NCI-H510A (cell line): ENCODE data around the gene NR1H2.
"Not testable (repeated sequence)": the region's sequence is repeated elsewhere in the genome, so short reads cannot be mapped to it uniquely, and the experiment has no call there.

Source experiments
- DNase-seq: peaks from one replicate; lab custom pipeline; 2025; lab: John Stamatoyannopoulos, UW

Gene NR1H2

DNA sequence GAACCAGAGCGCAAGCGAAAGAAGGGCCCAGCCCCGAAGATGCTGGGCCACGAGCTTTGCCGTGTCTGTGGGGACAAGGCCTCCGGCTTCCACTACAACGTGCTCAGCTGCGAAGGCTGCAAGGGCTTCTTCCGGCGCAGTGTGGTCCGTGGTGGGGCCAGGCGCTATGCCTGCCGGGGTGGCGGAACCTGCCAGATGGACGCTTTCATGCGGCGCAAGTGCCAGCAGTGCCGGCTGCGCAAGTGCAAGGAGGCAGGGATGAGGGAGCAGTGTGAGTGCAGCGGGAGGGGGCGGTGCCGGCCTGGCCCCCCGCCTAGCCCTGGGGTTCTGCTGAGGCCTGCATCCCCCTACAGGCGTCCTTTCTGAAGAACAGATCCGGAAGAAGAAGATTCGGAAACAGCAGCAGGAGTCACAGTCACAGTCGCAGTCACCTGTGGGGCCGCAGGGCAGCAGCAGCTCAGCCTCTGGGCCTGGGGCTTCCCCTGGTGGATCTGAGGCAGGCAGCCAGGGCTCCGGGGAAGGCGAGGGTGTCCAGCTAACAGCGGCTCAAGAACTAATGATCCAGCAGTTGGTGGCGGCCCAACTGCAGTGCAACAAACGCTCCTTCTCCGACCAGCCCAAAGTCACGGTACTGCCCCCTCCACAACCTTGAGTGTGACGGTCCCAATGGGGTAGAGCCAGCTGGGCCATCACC lies 2.1 kb downstream of the NR1H2 start:
- DNase-seq = no peak

DNA sequence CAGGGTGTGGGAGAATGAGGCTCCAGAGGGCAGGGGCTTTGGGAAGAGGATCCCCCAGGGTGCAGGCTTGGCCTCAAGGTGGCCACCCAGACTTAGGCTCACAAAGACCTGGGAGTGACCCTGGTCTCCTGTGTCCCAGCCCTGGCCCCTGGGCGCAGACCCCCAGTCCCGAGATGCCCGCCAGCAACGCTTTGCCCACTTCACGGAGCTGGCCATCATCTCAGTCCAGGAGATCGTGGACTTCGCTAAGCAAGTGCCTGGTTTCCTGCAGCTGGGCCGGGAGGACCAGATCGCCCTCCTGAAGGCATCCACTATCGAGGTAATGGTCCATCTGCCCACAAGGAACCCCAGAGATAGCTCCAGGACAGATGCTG lies 2.6 kb downstream of the NR1H2 start:
- no peak for DNase-seq

DNA sequence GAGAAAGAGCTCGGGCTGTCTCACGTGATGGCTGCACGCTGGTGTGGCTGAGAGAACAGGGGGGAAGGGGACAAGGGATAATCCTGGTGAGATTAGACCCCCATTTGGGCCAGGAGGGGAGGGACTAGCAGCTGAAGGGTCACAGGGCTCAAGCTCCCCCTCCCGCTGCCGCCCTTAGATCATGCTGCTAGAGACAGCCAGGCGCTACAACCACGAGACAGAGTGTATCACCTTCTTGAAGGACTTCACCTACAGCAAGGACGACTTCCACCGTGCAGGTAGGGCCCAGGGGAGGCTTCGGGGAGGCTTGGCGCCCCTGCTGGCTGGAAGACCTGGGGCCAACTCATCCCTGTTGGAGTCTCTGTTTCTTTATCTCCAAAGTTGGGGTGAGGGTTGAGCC lies 3.3 kb downstream of the NR1H2 start:
- no peak for DNase-seq

DNA sequence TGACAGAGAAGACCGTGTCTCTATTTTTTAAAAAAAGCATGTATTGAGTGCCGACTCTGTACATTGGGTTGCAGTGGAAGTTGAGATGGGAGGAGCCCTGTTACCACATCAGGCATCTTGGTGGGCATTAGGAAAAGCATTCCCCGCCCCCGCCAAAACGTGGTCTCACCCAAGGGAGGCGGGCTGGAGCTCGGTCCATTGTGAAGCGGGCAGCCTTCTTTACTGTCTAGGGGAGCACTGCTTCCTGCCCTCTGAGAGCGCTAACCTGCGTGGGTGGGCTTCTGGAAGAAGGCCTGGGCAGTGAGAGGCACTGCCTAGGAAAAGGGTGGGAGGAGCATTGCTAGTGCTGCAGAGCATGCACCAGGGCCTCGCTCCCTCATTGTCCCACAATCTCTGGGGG lies 3.9 kb downstream of the NR1H2 start:
- no peak for DNase-seq

DNA sequence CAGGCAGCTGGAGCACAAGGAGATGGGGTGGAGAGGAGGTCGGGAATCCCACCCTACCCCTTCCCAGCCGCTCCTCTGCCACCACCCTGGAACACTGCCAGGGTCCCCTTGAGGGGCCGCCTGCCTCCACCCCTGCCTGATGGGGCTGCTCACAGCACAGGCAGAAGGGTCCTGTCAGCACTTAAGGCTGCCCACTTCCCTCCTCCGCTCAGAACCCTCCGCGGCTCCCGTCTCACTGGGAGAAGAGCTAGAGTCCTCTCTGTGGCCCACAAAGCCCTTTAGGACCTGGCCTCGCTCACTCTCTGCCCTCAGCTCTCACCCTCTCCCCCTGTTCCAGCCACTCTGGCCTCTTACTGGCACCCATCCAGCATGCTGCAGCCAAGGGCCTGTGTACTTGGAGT lies 4.5 kb downstream of the NR1H2 start:
- no peak for DNase-seq

DNA sequence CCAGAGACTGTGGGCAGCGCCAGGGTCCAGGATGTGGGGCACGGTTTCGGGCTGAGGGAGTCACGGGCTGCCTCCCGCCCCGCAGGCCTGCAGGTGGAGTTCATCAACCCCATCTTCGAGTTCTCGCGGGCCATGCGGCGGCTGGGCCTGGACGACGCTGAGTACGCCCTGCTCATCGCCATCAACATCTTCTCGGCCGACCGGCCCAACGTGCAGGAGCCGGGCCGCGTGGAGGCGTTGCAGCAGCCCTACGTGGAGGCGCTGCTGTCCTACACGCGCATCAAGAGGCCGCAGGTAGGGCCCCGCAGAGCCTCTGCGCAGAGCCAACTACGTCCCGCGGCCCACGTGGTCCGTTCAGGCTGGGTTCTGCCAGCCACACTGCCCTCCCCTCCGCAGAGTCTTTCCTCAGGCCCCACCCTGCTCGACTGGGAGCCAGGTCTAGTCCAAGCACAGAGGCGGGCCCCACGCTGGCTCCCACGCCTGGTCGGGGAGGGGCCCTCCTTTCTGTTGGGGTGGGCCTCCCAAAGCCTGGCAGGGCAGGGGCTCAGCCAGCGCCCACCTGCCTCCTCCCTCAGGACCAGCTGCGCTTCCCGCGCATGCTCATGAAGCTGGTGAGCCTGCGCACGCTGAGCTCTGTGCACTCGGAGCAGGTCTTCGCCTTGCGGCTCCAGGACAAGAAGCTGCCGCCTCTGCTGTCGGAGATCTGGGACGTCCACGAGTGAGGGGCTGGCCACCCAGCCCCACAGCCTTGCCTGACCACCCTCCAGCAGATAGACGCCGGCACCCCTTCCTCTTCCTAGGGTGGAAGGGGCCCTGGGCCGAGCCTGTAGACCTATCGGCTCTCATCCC lies 5.8 kb downstream of the NR1H2 start:
- DNase-seq = no peak

DNA sequence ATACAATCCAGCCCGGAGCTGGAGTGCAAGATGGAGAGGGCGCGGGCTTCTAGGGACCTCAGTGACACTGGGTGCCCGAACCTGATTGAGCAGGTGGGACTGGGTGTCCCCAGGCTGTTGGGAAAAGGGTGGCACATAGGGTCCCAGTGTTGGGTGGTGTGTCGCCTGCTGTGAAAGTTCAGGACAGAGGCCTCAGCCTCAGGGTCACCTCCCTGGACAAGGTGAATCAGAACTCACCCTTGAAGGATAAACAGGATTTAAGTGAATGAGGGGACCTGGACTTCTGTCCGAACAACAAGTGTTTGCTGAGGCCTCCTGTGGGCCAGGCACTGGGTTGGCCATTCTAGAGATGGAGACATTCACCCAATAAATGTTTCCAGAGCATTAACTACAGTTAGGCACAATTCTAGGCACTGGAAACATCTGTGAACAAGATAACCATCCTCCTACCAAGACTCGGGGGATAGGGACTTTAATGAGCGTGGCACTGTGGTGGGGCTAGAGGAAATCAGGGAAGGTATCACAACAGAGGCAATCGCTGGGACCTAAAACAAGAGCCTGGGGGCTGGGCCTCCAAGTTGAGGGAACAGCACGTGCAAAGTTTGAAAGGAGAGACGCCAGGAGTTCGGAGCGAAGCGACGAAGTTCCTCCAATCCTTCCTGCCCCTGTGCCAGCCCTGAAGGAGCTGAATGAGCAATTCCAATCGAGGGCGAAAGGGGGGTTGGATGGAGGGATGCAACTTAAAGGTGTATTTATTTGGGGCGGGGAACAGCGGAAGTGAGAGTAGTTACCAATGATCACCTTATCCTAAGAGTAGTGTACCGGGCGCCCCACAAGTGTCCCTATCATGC lies 7.0 kb downstream of the NR1H2 start:
- DNase-seq = no peak

DNA sequence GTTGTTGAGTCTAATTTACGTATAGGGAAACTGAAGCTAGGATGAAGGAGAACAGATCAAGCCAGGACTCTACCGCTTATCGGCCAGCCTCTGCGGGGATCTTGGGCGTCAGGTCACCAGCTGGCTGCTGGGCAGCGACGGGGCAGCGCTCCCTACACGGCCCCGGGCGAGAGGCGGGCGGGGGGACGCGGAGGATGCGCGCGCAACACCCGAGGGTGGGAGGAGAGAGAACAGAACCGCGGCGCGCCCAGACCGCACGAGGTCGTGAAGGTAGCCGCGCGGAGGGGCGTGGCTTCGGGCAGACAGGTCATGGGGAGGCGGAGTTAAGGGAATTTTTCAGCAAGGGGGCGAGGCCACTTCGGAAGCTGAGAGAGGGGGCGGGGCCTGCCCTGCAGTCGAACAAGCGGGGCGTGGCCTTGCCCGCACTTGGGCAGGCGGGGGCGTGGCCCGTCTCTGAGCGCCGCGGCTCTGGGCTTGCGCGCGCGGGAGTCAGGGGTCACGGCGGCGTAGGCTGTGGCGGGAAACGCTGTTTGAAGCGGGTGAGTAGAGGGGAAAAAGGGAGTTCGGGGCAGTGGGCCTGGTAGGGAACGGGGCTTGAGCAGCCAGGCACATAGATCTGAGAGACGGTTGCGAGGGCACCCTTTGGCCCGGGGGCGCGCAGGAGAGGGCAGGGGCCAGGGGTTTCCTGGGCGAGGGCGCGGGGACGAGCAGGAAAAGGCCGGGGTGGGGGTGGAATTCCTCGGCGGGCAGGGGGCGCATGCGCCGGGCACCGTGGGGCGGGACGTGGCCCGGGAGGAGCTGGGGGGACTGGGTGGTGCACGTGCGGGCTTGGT lies 7.8 kb downstream of the NR1H2 start, which contains the start of gene POLD1:
Gene POLD1, plus strand, starts transcription at position 496 of the 833 bp plus-strand sequence. CDS start 14,505 bp downstream, outside the sequence.
- DNase-seq = peak; percentile 97

DNA sequence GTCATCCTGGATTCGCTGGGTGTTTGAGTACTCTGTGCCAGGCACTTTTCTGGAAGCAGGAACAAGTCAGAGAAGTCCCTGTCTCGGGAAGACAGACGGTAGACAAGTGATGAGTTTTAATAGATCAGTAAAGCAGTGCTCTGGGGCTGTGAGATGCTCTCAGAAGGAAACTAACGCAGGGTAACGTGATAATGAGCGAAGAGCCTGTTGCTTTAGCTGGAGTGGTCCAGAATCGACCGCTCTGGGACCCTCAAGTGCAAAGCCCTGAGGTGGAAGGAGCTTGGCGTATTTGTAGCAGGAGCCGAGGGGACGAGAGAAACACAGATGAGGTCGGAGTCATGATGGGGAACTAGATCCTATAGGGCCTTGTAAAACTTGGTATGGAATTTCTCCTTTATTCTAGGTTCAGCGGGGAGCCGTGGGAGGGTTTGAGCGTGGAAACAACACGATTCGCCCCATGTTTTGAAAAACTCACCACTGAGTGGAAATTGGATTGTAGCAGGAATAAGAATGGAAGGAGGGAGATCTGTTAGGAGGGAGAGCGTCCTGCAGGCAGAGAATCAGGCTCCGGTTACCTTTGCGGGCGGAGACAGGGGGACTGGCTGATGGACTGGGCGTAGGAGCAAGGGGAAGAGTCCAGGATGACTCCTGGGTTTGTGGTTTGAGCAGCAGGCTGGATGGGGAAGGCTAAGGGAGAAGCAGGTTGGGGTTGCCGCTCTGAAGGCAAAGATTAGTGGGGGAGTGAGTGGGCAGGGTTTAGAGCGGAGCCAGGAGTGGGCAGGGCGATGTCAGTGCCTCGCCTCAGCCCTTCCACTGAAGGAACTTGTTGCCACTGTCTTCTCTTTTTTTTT lies 8.7 kb downstream of the NR1H2 start:
- DNase-seq = no peak

DNA sequence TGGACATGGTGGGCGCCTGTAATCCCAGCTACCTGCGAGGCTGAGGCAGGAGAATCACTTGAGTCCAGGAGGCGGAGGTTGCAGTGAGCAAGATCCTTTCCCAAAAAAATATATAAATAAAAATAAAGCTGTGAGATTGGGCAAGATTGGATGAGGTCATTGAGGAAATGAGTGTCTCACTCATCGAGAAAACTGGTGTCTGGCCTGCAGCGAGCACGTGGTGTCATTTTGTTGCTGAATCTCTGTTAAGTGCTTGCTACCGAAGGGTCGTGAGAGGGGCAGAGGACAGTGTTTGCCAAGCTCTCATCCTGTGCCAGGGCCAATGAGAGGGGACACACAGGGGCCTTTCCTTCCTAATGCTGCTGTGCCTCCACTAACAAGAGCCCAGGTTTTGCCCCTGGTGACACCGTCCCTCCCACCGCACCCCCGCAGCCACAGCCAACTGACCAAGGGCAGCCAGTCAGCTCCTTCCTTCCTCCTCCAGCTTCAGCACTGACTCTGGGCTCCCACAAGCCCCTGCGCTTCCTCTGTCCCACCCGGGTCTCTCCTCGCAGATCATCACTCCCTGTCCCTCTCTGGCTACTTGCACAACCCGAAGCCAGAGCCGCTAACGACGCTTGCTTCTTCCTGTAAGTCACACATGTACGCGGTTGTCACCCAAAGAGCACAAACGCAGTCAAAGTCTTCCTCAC lies 11.1 kb downstream of the NR1H2 start:
- no peak for DNase-seq

DNA sequence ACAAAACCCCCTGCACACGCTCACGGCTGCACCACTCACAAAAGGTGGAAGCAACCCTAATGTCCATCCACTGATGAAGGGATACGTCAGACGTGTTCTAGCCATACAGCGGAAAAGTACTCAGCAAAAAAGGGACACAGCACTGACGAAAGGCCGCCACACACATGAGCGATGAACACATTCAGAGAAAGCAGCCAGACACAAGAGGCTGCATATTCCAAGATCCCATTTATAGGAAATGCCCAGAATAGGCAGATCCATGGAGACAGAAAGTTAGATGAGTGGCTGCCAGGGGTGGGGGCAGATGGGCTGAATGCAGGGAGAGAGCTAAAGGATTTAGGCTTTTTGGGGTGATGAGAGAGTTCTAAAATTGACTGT lies 11.6 kb downstream of the NR1H2 start:
- no peak for DNase-seq

DNA sequence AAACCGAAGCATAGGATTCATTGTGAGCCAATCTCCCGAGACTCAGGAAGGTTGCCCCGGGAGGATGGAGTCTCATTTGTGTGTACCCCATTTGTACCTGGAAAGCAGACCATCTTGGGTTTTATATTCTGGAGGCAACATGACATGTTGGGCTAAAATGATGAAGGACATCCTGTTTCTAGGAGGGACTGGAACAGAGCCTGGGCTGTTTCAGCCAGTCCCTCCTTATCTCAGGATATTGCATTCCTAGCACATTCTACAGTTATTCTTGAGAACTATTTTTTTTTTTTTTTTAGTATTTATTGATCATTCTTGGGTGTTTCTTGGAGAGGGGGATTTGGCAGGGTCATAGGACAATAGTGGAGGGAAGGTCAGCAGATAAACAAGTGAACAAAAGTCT lies 14.0 kb downstream of the NR1H2 start:
- DNase-seq = not testable (repeated sequence)

DNA sequence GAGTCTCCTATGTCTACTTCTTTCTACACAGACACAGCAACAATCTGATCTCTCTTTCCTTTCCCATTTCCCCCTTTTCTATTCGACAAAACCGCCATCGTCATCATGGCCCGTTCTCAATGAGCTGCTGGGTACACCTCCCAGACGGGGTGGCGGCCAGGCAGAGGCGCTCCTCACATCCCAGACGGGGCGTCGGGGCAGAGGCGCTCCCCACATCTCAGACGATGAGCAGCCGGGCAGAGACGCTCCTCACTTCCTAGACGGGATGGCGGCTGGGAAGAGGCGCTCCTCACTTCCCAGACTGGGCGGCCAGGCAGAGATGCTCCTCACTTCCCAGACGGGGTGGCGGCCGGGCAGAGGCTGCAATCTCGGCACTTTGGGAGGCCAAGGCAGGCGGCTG lies 14.7 kb downstream of the NR1H2 start:
- DNase-seq = not testable (repeated sequence)

DNA sequence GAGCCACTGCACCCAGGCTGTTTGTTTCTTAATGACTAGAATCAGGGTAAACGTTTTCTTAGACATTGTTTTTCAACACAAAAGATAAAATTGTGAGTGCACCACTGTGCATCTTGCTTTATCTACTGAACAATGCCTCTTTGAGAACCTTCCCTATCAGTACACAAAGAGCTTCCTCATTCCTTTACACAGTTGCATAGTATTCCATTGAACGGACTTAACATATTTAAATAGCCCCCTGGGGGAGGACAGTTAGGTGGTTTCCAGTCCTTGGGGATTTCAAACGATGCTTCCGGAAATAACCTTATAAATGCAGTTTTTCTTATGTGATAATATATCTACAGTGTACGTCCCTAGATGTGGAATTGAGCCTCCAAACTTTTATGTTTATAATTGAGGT lies 16.5 kb downstream of the NR1H2 start:
- DNase-seq = no peak

DNA sequence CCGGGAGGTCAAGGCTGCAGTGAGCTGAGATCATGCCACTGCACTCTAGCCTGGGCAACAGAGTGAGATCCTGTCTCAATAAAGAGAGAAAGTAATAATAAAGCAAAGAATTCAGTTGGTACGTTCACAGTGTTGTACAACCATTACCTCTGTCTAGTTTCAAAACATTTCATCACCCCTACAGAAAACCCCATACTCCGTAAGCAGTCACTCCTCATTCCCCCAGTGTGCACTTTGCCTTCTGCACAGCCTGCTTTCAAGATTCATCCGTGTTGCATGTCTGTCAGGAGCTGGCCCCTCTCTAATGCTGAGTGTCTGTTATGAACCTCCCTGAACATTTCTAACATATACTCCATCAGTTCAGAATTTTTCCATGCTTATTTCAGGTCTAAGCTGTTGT lies 17.3 kb downstream of the NR1H2 start:
- no peak for DNase-seq

DNA sequence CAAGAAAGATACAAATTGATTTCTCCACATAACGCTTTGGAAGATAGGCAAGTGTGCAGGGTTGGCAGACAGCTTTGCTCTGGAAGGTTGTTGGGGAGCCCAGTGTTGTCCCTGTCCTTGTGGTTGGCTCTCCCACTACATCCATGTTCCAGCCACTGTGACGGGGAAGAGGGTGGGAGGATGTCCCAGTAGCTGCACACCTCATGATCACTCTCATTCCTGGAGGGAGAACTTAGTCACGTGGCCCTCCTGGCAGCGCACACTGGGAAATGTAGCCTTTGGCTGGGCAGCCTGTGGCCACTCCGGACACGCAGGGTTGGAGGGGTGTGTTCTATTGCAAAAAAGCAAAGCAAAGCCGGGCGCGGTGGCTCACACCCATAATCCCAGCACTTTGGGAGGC lies 17.8 kb downstream of the NR1H2 start:
- no peak for DNase-seq

DNA sequence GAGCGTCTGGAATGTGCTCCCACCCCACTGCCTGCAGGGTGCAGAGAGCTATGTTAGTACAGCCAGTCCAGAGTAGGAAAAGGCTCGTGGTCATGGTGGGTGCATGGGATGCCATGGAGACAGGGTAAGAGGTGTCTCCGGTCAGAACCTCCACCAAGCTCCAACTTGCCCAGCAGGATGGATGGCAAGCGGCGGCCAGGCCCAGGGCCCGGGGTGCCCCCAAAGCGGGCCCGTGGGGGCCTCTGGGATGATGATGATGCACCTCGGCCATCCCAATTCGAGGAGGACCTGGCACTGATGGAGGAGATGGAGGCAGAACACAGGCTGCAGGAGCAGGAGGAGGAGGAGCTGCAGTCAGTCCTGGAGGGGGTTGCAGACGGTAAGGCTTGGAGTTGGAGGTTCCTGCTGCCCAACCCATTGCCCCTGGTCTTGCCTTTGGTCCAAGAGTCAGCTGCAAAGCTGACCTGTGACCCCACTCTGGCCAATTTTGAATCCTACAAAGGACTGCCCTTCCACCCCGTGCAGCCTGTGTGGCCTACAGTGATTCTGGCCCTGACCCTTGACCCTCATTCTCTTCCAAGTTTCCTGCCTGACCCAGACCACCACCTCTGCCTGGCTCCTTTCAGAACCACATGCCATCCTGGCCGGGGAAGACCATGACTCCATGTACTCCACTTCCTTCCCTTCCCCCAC lies 22.6 kb downstream of the NR1H2 start:
- DNase-seq = no peak

DNA sequence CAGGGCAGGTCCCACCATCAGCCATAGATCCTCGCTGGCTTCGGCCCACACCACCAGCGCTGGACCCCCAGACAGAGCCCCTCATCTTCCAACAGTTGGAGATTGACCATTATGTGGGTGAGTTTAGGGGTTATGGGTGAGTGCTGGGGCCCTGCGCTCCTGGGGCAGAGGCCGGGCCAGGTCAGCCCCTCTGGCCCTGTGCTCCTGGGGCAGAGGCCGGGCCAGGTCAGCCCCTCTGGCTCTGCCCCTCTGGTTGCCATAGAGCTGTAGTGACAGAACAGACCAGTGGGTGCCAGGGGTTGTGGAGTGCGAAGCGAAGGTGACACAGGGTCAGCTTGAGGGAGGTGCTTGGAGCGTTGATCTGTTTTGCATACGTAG lies 23.1 kb downstream of the NR1H2 start:
- DNase-seq = no peak

DNA sequence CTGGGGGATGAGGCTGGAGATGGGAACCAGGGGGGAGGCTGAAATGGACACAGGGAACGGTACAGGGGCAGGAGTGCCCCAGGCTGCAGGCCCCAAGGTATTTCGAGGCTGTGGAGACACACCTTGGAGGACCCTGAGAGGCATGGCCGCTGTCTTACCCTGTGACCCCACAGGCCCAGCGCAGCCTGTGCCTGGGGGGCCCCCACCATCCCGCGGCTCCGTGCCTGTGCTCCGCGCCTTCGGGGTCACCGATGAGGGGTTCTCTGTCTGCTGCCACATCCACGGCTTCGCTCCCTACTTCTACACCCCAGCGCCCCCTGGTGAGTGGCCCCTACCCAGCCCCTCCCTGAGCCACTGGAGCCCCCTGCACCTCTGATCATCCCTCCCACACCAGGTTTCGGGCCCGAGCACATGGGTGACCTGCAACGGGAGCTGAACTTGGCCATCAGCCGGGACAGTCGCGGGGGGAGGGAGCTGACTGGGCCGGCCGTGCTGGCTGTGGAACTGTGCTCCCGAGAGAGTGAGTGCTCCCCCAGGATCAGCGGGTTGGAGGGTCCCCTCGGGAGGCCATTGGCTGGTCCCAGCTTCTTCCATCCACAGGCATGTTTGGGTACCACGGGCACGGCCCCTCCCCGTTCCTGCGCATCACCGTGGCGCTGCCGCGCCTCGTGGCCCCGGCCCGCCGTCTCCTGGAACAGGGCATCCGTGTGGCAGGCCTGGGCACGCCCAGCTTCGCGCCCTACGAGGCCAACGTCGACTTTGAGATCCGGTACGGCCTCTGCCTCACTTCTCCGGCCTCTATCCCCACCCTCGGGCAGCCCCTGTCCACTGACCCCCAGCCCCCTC lies 25.6 kb downstream of the NR1H2 start:
- DNase-seq = no peak
